SU-DHL-6 (cell line): Measurements from ENCODE around the gene AFG3L2.

ENCODE experiments used
- H2AFZ ChIP-seq: fragments of 200-600 bp; sonication (generic); 2 replicates; pipeline ENCODE4 v1.6.1; 2014; ENCODE audit warnings: low read depth, mild to moderate bottlenecking, moderate library complexity, mixed read lengths, antibody characterized with exemption, low read length; ENCODE audit not compliant: severe bottlenecking
- H3F3A ChIP-seq: fragments of 200-600 bp; shearing (Covaris generic); 2 replicates; pipeline ENCODE4 v1.6.0; 2016; ENCODE audit warnings: antibody characterized with exemption, mild to moderate bottlenecking; ENCODE audit not compliant: insufficient read depth
- H3K27ac ChIP-seq: fragments of 200-600 bp; sonication (generic); 2 replicates; pipeline ENCODE4 v1.5.1; 2016; ENCODE audit warnings: low read depth, mild to moderate bottlenecking, low read length, moderate library complexity, mixed read lengths
- H3K27me3 ChIP-seq: fragments of 200-600 bp; sonication (generic), shearing (Covaris generic); 2 replicates; pipeline ENCODE4 v1.6.0; 2014; ENCODE audit warnings: mild to moderate bottlenecking, low read length
- H3K36me3 ChIP-seq: fragments of 200-600 bp; sonication (generic); 2 replicates; pipeline ENCODE4 v1.6.1; 2014; ENCODE audit warnings: mild to moderate bottlenecking, low read length, mixed read lengths
- H3K4me2 ChIP-seq: fragments of 300-600, 200-600 bp; shearing (Covaris generic), sonication (generic); 2 replicates; pipeline ENCODE4 v1.6.0; 2014; ENCODE audit warnings: low read length, low read depth, mild to moderate bottlenecking; ENCODE audit not compliant: poor library complexity, severe bottlenecking
- H3K4me3 ChIP-seq: fragments of 200-600 bp; sonication (generic); 2 replicates; pipeline ENCODE4 v1.5.1; 2014; ENCODE audit warnings: antibody characterized with exemption, low read length, mild to moderate bottlenecking, mixed read lengths; ENCODE audit not compliant: insufficient read depth, poor library complexity, severe bottlenecking
- H3K79me2 ChIP-seq: fragments of 200-600 bp; sonication (generic); 2 replicates; pipeline ENCODE4 v1.6.1; 2014; ENCODE audit warnings: mild to moderate bottlenecking, low read length, moderate library complexity; ENCODE audit not compliant: insufficient read depth
- H3K9ac ChIP-seq: fragments of 200-600 bp; sonication (generic); 2 replicates; pipeline ENCODE4 v1.7.0; 2014; ENCODE audit warnings: mild to moderate bottlenecking, low read length
- H3K9me2 ChIP-seq: fragments of 200-600 bp; sonication (generic); replicated peaks from 2 replicates; pipeline ENCODE4 v1.6.1; 2014; ENCODE audit warnings: low read length; ENCODE audit not compliant: insufficient read depth
- H3K9me3 ChIP-seq: fragments of 200-600 bp; sonication (generic); 2 replicates; pipeline ENCODE4 v1.6.1; 2014; ENCODE audit warnings: low read length, mixed read lengths; ENCODE audit not compliant: insufficient read depth
- H4K20me1 ChIP-seq: fragments of 200-600 bp; sonication (generic); 2 replicates; pipeline ENCODE4 v1.6.1; 2014; ENCODE audit warnings: low read depth, mild to moderate bottlenecking, antibody characterized with exemption, low read length, moderate library complexity, mixed read lengths
- CTCF ChIP-seq: fragments of 200-600 bp; sonication (generic); IDR thresholded peaks from one replicate; pipeline ENCODE4 v1.5.1; 2017; ENCODE audit warnings: antibody characterized with exemption, mild to moderate bottlenecking, low read length, moderate library complexity; ENCODE audit not compliant: insufficient read depth, poor library complexity, severe bottlenecking
- EZH2phosphoT487 ChIP-seq: fragments of 200-600 bp; sonication (generic), shearing (Covaris generic); conservative IDR thresholded peaks from 2 replicates; pipeline ENCODE4 v1.6.1; 2018; ENCODE audit warnings: mild to moderate bottlenecking, antibody characterized with exemption, low read length, moderate library complexity, mixed read lengths

AFG3L2 gene

GRCh38 chr18:12305930-12306629, 70.9 kb downstream of the AFG3L2 start:
- H3K9me2 ChIP-seq, result no peaks in the 10 kb centered on the region
- H3K27ac ChIP-seq, result no peak overlapping the region
- no peaks in the 10 kb centered on the region for H3K9me3 ChIP-seq
- no peaks in the 10 kb centered on the region for H3F3A ChIP-seq
- H4K20me1 ChIP-seq, result no peaks in the 10 kb centered on the region
- H3K79me2 ChIP-seq, result no peaks in the 10 kb centered on the region
- H3K27me3 ChIP-seq, result no peaks in the 10 kb centered on the region
- H3K4me3 ChIP-seq, result no peak overlapping the region
- H3K36me3 ChIP-seq, result no peaks in the 10 kb centered on the region
- no peak overlapping the region for H3K4me2 ChIP-seq
- H3K9ac ChIP-seq, result no peak overlapping the region
- TF ChIP-seq CTCF (no peak), EZH2phosphoT487 (no peak)
- H2AFZ ChIP-seq, result no peak overlapping the region

- Histone ChIP-seq H3K9ac (no peak overlapping the region), H3K9me2 (no peaks in the 10 kb centered on the region), H3K4me2 (no peak overlapping the region), H3K27me3 (no peaks in the 10 kb centered on the region), H3K79me2 (no peaks in the 10 kb centered on the region), H3K9me3 (no peaks in the 10 kb centered on the region), H3K27ac (no peak overlapping the region), H3K4me3 (no peak overlapping the region), H2AFZ (no peak overlapping the region), H3K36me3 (no peaks in the 10 kb centered on the region), H3F3A (no peaks in the 10 kb centered on the region), H4K20me1 (no peaks in the 10 kb centered on the region)
- TF ChIP-seq CTCF, result no peak
- TF ChIP-seq EZH2phosphoT487, result no peak
Measured at GRCh38 chr18:12305211-12305610, 71.8 kb downstream of the AFG3L2 start.

GRCh38 chr18:12304351-12305210, 72.4 kb downstream of the AFG3L2 start:
- Histone ChIP-seq H3K36me3 (no peaks in the 10 kb centered on the region), H3K27ac (no peak overlapping the region), H3K9ac (no peak overlapping the region), H3K27me3 (no peaks in the 10 kb centered on the region), H3K4me3 (no peak overlapping the region), H2AFZ (no peak overlapping the region), H4K20me1 (no peaks in the 10 kb centered on the region), H3K9me2 (no peaks in the 10 kb centered on the region), H3K9me3 (no peaks in the 10 kb centered on the region), H3F3A (no peaks in the 10 kb centered on the region), H3K79me2 (no peaks in the 10 kb centered on the region), H3K4me2 (no peak overlapping the region)
- no peak for TF ChIP-seq CTCF
- TF ChIP-seq EZH2phosphoT487, result no peak
